Right atrium auricular region (tissue), 2 donors: ENCODE results near the gene TYRP1. TPM values are rescaled to one million over a fixed set of nuclear protein-coding genes. Genes with fewer than 3 reads are reported as not detected.
"Not testable (repeated sequence)": the region's sequence is repeated elsewhere in the genome, so short reads cannot be mapped to it uniquely, and the experiment has no call there.

Experiments used
- DNase-seq: peaks from one replicate; pipeline ENCODE4 v3.0.0-alpha.2; 2019; ENCODE audit warnings: low spot score
- H3K27ac ChIP-seq, 2 donors: fragments of 200-600 bp; sonication (generic); 1 replicate in 1 of 2; 2 replicates in 1 of 2; pipeline ENCODE4 v1.5.1; 2016 to 2019
- H3K27me3 ChIP-seq, 2 donors: fragments of 200-600 bp; sonication (generic); one replicate each; pipeline versions ENCODE4 v1.5.1 to v1.6.0; 2017 to 2019
- H3K36me3 ChIP-seq: fragments of 200-600 bp; sonication (generic); one replicate; pipeline ENCODE4 v1.5.1; 2016
- H3K4me1 ChIP-seq, 2 donors: fragments of 200-600 bp; sonication (generic); one replicate each; pipeline versions ENCODE4 v1.5.1 to v1.6.0; 2017 to 2019
- H3K4me3 ChIP-seq, 2 donors: fragments of 200-600 bp; sonication (generic); 1 replicate in 1 of 2; 2 replicates in 1 of 2; pipeline ENCODE4 v1.5.1; 2017 to 2019; ENCODE audit warnings: mild to moderate bottlenecking in 1 of 2, moderate library complexity in 1 of 2
- H3K9me3 ChIP-seq, 2 donors: fragments of 200-600 bp; sonication (generic); one replicate each; pipeline ENCODE4 v1.5.1; 2019
- CTCF ChIP-seq, 2 donors: fragments of 200-600 bp; sonication (generic); IDR thresholded peaks; one replicate each; pipeline ENCODE4 v1.5.1; 2019; ENCODE audit warnings: antibody characterized with exemption in 2 of 2
- total RNA-seq, 2 donors: library from RNA; depleted of rRNA; stranded (reverse); fragments of >200 nt; gene quantifications; one replicate each; pipeline ENCODE4 v1.1.0, GENCODE V29; 2016

TYRP1 gene
- total RNA-seq, 2 donors from 2014 or later: 25.1 to 35.6 TPM

- Histone ChIP-seq H3K9me3 (no peaks in the 10 kb centered on the region), H3K27me3 (no peaks in the 10 kb centered on the region), H3K27ac (no peak overlapping the region), H3K4me1 (no peaks in the 10 kb centered on the region), H3K4me3 (no peak overlapping the region), H3K36me3 (no peaks in the 10 kb centered on the region)
- TF ChIP-seq CTCF (IDR thresholded peaks at IDR 0.05): no peak
- no peak for DNase-seq
These were observed 23.2 kb upstream of the TYRP1 start for GRCh38 chr9:12670006-12670405.

- H3K36me3 ChIP-seq: no peaks in the 10 kb centered on the region
- no peak overlapping the region for H3K27ac ChIP-seq
- no peaks in the 10 kb centered on the region for H3K4me1 ChIP-seq
- no peak for TF ChIP-seq CTCF (IDR thresholded peaks at IDR 0.05)
- no peak for DNase-seq
- no peaks in the 10 kb centered on the region for H3K27me3 ChIP-seq
- no peak overlapping the region for H3K4me3 ChIP-seq
- no peaks in the 10 kb centered on the region for H3K9me3 ChIP-seq
These were observed 18.2 kb upstream of the TYRP1 start for GRCh38 chr9:12674961-12675360.

GRCh38 chr9:12677462-12678126 is 15.6 kb upstream of the TYRP1 start:
- not testable (repeated sequence) for H3K9me3 ChIP-seq, H3K27ac ChIP-seq, H3K27me3 ChIP-seq, DNase-seq, H3K36me3 ChIP-seq, H3K4me3 ChIP-seq, H3K4me1 ChIP-seq

DNA sequence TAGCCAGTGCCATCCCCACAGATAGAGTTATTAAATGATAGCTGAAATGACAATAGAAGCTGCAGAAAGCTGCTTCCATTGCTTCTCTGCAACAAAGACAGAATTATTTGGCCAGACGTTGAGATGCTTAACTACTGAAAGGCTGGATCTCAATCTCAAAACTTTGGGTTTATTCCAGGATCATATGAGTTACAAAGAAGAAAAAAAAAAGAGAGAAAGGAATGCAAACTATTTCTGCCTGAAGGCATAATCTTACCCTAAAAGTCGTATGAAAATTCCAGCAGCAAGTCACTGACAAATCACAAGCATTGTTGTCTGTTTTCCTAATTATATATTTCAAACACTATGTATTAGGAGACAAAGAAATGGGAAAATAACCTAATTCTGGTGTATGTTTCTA is 12.8 kb upstream of the TYRP1 start:
- Histone ChIP-seq H3K36me3 (no peaks in the 10 kb centered on the region), H3K4me1 (no peaks in the 10 kb centered on the region), H3K9me3 (no peaks in the 10 kb centered on the region), H3K4me3 (no peak overlapping the region), H3K27me3 (no peaks in the 10 kb centered on the region), H3K27ac (no peak overlapping the region)
- DNase-seq: no peak
- TF ChIP-seq CTCF (IDR thresholded peaks at IDR 0.05): no peak

DNA sequence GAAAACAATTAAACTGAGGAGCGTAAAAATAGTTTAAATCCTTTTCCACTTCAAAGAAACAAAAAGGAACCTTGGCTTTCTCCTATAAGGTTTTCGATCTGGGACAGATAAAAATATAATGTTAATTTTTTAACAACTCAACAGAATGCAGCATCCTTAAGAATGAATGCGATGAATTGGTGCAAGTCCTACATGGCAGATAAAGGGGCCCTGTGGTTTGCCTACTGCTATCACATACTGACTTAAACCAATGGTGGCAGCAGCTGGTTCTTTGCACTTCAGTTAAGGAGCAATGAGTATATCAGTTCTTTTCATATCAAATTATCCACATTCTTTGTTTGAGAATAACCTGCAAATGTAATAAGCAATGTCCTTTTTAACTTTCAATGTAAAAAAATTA is 12.4 kb upstream of the TYRP1 start:
- TF ChIP-seq CTCF (IDR thresholded peaks at IDR 0.05): no peak
- no peaks in the 10 kb centered on the region for H3K36me3 ChIP-seq

DNA sequence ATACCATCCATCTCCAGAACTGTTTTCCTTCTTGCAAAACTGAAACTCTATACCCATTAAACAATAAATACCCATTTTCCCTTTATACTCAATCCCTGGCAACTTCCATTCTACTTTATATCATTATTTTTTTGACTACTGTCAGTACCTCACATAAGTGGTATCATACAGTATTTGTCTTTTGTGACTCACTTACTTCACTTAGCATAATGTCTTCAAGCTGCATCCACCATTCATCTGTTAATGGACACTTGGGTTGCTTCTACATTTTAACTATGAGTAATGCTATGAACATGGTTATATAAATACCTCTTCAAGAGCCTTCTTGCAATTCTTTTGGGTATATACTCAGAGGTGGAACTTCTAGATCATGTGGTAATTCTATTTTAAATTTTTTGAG is 11.6 kb upstream of the TYRP1 start:
- Histone ChIP-seq H3K36me3 (no peaks in the 10 kb centered on the region), H3K4me3 (no peak overlapping the region), H3K27me3 (no peaks in the 10 kb centered on the region), H3K9me3 (no peaks in the 10 kb centered on the region), H3K27ac (no peak overlapping the region), H3K4me1 (no peaks in the 10 kb centered on the region)
- DNase-seq: no peak
- no peak for TF ChIP-seq CTCF (IDR thresholded peaks at IDR 0.05)

More for the DNA sequence above, 12.4 kb upstream of the TYRP1 start:
- H3K27ac ChIP-seq: no peak overlapping the region
- H3K4me3 ChIP-seq: no peak overlapping the region
- no peaks in the 10 kb centered on the region for H3K9me3 ChIP-seq
- no peaks in the 10 kb centered on the region for H3K4me1 ChIP-seq
- H3K27me3 ChIP-seq: no peaks in the 10 kb centered on the region
- no peak for DNase-seq
